Ovary (tissue), 3 donors: Measurements from ENCODE around the gene ADGRL1.

Experiments
- CTCF ChIP-seq, 3 donors: fragments of 450-650 bp in 2 of 3; fragments of 200-600 bp in 1 of 3; IDR thresholded peaks; one replicate each; pipeline versions ENCODE4 v1.5.1 to v1.8.0; 2016 to 2022; ENCODE audit warnings: antibody characterized with exemption in 3 of 3, mild to moderate bottlenecking in 1 of 3
- EP300 ChIP-seq: sonication (generic); formaldehyde crosslinking; IDR thresholded peaks from one replicate; pipeline ENCODE4 v1.6.1; 2017; ENCODE audit warnings: antibody characterized with exemption
- POLR2A ChIP-seq: fragments of 450-650 bp; IDR thresholded peaks from one replicate; pipeline ENCODE4 v1.6.1; 2017; ENCODE audit warnings: antibody characterized with exemption, mild to moderate bottlenecking, moderate library complexity
- donor health status: DM: no; HTN: no; CAD: no.

- TF ChIP-seq CTCF (IDR thresholded peaks at IDR 0.05) (no peak), POLR2A (no peak), EP300 (no peak)
Measured at GRCh38 chr19:14155371-14155770, 50.6 kb downstream of the ADGRL1 start.
